ENCODE measurements around the gene APBA2. TPM values are rescaled to one million over a fixed set of nuclear protein-coding genes. Genes with fewer than 3 reads are reported as not detected.

The APBA2 gene
- total RNA-seq, 1 donor from 2014 or later, result 19.6 TPM

GRCh38 chr15:29086891-29087290 lies 201.1 kb downstream of the APBA2 start:
- no peak for DNase-seq (ENCODE audit: extremely low spot score in 2 of 2)
- Histone ChIP-seq H3K4me3 (no peak overlapping the region), H3K27me3 (no peaks in the 10 kb centered on the region), H3K27ac (no peak overlapping the region), H3K9me3 (no peaks in the 10 kb centered on the region), H3K36me3 (no peaks in the 10 kb centered on the region), H3K4me1 (no peaks in the 10 kb centered on the region)
- intact Hi-C loops (cut with DNase I), result no loop called here
- TF ChIP-seq POLR2AphosphoS5 (IDR thresholded peaks at IDR 0.05; ENCODE audit: insufficient read depth in 1 of 2, low read depth in 1 of 2), result no peak
- TF ChIP-seq POLR2A (IDR thresholded peaks at IDR 0.05), result no peak
- TF ChIP-seq CTCF (IDR thresholded peaks at IDR 0.05), result no peak

- H3K4me3 ChIP-seq, result no peak overlapping the region
- H3K4me1 ChIP-seq, result no peaks in the 10 kb centered on the region
- no peak for TF ChIP-seq POLR2A (IDR thresholded peaks at IDR 0.05)
- TF ChIP-seq CTCF (IDR thresholded peaks at IDR 0.05), result no peak
- TF ChIP-seq POLR2AphosphoS5 (IDR thresholded peaks at IDR 0.05; ENCODE audit: insufficient read depth in 1 of 2, low read depth in 1 of 2), result no peak
- no peaks in the 10 kb centered on the region for H3K9me3 ChIP-seq
- no peaks in the 10 kb centered on the region for H3K27me3 ChIP-seq
- no peak overlapping the region for H3K27ac ChIP-seq
- H3K36me3 ChIP-seq, result no peaks in the 10 kb centered on the region
- DNase-seq (ENCODE audit: extremely low spot score in 2 of 2), result no peak
- intact Hi-C loops (cut with DNase I), result no loop called here
Measured at GRCh38 chr15:29087521-29088285, 201.9 kb downstream of the APBA2 start.

GRCh38 chr15:29088666-29089065 lies 202.9 kb downstream of the APBA2 start:
- no peaks in the 10 kb centered on the region for H3K4me1 ChIP-seq
- no peak for DNase-seq (ENCODE audit: extremely low spot score in 2 of 2)
- no peaks in the 10 kb centered on the region for H3K36me3 ChIP-seq
- H3K27me3 ChIP-seq, result no peaks in the 10 kb centered on the region
- no peak for TF ChIP-seq CTCF (IDR thresholded peaks at IDR 0.05)
- no peak for TF ChIP-seq POLR2AphosphoS5 (IDR thresholded peaks at IDR 0.05; ENCODE audit: insufficient read depth in 1 of 2, low read depth in 1 of 2)
- no peak for TF ChIP-seq POLR2A (IDR thresholded peaks at IDR 0.05)
- no peak overlapping the region for H3K27ac ChIP-seq
- intact Hi-C loops (cut with DNase I), result no loop called here
- H3K9me3 ChIP-seq, result no peaks in the 10 kb centered on the region
- H3K4me3 ChIP-seq, result no peak overlapping the region

- Histone ChIP-seq H3K9me3 (no peaks in the 10 kb centered on the region), H3K27ac (no peak overlapping the region), H3K36me3 (no peaks in the 10 kb centered on the region), H3K27me3 (no peaks in the 10 kb centered on the region), H3K4me1 (no peaks in the 10 kb centered on the region), H3K4me3 (no peak overlapping the region)
- intact Hi-C loops (cut with DNase I), result no loop called here
- DNase-seq (ENCODE audit: extremely low spot score in 2 of 2), result no peak
- TF ChIP-seq CTCF (IDR thresholded peaks at IDR 0.05), result no peak
- no peak for TF ChIP-seq POLR2AphosphoS5 (IDR thresholded peaks at IDR 0.05; ENCODE audit: insufficient read depth in 1 of 2, low read depth in 1 of 2)
Measured at GRCh38 chr15:29089731-29090616, 204.2 kb downstream of the APBA2 start.
